ENCODE results near the gene DHCR7.

DHCR7 gene

GRCh38 chr11:71448257-71449171 is at the start of gene DHCR7:
DHCR7 (minus strand) TSS chr11:71448393; CDS start chr11:71444952, 3,441 bp downstream.
- DNase-seq: peak; percentile 95

GRCh38 chr11:71496421-71496820 is 48.2 kb upstream of the DHCR7 start:
- DNase-seq: no peak

- DNase-seq: no peak
These were observed 47.4 kb upstream of the DHCR7 start for GRCh38 chr11:71495286-71496230.

- DNase-seq: no peak
These were observed 43.7 kb upstream of the DHCR7 start for GRCh38 chr11:71491940-71492339.

GRCh38 chr11:71491531-71491930 is 43.3 kb upstream of the DHCR7 start:
- no peak for DNase-seq

GRCh38 chr11:71490731-71491390 is 42.7 kb upstream of the DHCR7 start:
- no peak for DNase-seq

GRCh38 chr11:71490044-71490730 is 42.0 kb upstream of the DHCR7 start:
- DNase-seq: no peak

- peak; percentile 72 for DNase-seq
These were observed 41.3 kb upstream of the DHCR7 start for GRCh38 chr11:71489311-71490043.

- DNase-seq: no peak
These were observed 40.6 kb upstream of the DHCR7 start for GRCh38 chr11:71488681-71489270.

- DNase-seq: no peak
These were observed 38.1 kb upstream of the DHCR7 start for GRCh38 chr11:71486320-71486719.

GRCh38 chr11:71485466-71485865 is 37.3 kb upstream of the DHCR7 start:
- DNase-seq: no peak

- no peak for DNase-seq
These were observed 36.8 kb upstream of the DHCR7 start for GRCh38 chr11:71485063-71485399.

- DNase-seq: no peak
These were observed 36.3 kb upstream of the DHCR7 start for GRCh38 chr11:71484248-71485062.

GRCh38 chr11:71483692-71484091 is 35.5 kb upstream of the DHCR7 start:
- no peak for DNase-seq

- DNase-seq: no peak
These were observed 34.7 kb upstream of the DHCR7 start for GRCh38 chr11:71482746-71483364.

- no peak for DNase-seq
These were observed 34.0 kb upstream of the DHCR7 start for GRCh38 chr11:71482216-71482615.

GRCh38 chr11:71481101-71481960 is 33.1 kb upstream of the DHCR7 start:
- no peak for DNase-seq

GRCh38 chr11:71478528-71478840 is 30.3 kb upstream of the DHCR7 start:
- no peak for DNase-seq

Data from stimulated activated CD4-positive, alpha-beta T cell treated with anti-CD3 and anti-CD28 coated beads, Interleukin-1b, Interleukin-23, amount 100 ng/mL, for 48 hours (primary cell).